ENCODE measurements around the gene SDK2.

DNA sequence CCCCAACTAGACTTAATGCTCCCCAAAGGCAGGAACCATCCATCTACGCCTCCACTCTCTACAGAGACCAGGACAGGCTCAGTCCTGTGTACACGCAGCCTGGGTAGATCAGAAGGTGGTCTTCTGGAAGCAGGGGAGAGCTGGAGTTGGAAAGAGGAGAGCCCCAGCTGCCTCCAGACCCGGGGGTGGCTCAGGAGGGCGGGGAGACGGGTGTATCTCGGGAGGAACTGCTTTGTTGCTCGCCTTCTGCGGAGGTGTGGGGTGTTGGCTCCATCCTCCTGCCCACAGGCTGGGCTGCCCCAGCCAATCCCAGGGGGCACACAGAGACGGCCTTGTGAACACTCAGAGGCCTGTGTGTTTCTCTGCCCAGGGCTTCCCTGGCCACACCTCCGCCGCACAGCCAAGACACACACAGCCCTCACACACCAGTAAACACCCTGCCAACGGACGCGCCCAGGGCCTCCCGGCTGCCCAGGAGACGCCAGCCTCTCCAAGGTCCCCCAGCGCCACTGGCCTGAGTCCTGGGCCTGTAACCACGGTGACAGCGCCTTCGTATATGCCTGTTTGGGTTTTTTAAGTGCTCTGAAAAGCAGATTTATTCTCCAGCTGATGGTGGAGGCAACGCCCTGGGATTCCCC lies 189.1 kb downstream of the SDK2 start:
- TF ChIP-seq, protein P1, sequence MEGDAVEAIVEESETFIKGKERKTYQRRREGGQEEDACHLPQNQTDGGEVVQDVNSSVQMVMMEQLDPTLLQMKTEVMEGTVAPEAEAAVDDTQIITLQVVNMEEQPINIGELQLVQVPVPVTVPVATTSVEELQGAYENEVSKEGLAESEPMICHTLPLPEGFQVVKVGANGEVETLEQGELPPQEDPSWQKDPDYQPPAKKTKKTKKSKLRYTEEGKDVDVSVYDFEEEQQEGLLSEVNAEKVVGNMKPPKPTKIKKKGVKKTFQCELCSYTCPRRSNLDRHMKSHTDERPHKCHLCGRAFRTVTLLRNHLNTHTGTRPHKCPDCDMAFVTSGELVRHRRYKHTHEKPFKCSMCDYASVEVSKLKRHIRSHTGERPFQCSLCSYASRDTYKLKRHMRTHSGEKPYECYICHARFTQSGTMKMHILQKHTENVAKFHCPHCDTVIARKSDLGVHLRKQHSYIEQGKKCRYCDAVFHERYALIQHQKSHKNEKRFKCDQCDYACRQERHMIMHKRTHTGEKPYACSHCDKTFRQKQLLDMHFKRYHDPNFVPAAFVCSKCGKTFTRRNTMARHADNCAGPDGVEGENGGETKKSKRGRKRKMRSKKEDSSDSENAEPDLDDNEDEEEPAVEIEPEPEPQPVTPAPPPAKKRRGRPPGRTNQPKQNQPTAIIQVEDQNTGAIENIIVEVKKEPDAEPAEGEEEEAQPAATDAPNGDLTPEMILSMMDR (IDR thresholded peaks at IDR 0.05) = no peak
- no peak for TF ChIP-seq POLR2A (IDR thresholded peaks at IDR 0.05)

Data from thyroid gland (tissue), 4 donors.